Measurements from ENCODE around the gene ARHGAP10.
A peak's percentile ranks its signal among the peaks of the same experiment; 100 is the strongest.

The ARHGAP10 gene

GRCh38 chr4:147734496-147734895 is 2.6 kb downstream of the ARHGAP10 start:
- no peak for TF ChIP-seq CTCF (IDR thresholded peaks at IDR 0.05; ENCODE audit: extremely low read depth, missing control alignments)
- DNase-seq (ENCODE audit: low spot score) = no peak

- TF ChIP-seq CTCF (IDR thresholded peaks at IDR 0.05; ENCODE audit: extremely low read depth, missing control alignments) = no peak
- peak; percentile 60 for DNase-seq (ENCODE audit: low spot score)
Observed at GRCh38 chr4:147735413-147736301, 3.8 kb downstream of the ARHGAP10 start.

GRCh38 chr4:147736458-147736857 is 4.6 kb downstream of the ARHGAP10 start:
- TF ChIP-seq CTCF (IDR thresholded peaks at IDR 0.05; ENCODE audit: extremely low read depth, missing control alignments) = no peak
- no peak for DNase-seq (ENCODE audit: low spot score)

GRCh38 chr4:147737623-147738022 is 5.7 kb downstream of the ARHGAP10 start:
- TF ChIP-seq CTCF (IDR thresholded peaks at IDR 0.05; ENCODE audit: extremely low read depth, missing control alignments) = no peak
- DNase-seq (ENCODE audit: low spot score) = no peak

- DNase-seq (ENCODE audit: low spot score) = no peak
- TF ChIP-seq CTCF (IDR thresholded peaks at IDR 0.05; ENCODE audit: extremely low read depth, missing control alignments) = no peak
Observed at GRCh38 chr4:147739239-147739823, 7.4 kb downstream of the ARHGAP10 start.

- DNase-seq (ENCODE audit: low spot score) = no peak
- TF ChIP-seq CTCF (IDR thresholded peaks at IDR 0.05; ENCODE audit: extremely low read depth, missing control alignments) = no peak
Observed at GRCh38 chr4:147740176-147740575, 8.3 kb downstream of the ARHGAP10 start.

GRCh38 chr4:147741190-147741788 is 9.4 kb downstream of the ARHGAP10 start:
- no peak for DNase-seq (ENCODE audit: low spot score)
- no peak for TF ChIP-seq CTCF (IDR thresholded peaks at IDR 0.05; ENCODE audit: extremely low read depth, missing control alignments)
